T-helper 22 cell (primary cell): Measurements from ENCODE around the gene NCSTN.

ENCODE experiments used
- DNase-seq: peaks from one replicate; pipeline ENCODE4 v3.0.0-alpha.2; 2020; ENCODE audit warnings: low read depth

NCSTN gene

DNA sequence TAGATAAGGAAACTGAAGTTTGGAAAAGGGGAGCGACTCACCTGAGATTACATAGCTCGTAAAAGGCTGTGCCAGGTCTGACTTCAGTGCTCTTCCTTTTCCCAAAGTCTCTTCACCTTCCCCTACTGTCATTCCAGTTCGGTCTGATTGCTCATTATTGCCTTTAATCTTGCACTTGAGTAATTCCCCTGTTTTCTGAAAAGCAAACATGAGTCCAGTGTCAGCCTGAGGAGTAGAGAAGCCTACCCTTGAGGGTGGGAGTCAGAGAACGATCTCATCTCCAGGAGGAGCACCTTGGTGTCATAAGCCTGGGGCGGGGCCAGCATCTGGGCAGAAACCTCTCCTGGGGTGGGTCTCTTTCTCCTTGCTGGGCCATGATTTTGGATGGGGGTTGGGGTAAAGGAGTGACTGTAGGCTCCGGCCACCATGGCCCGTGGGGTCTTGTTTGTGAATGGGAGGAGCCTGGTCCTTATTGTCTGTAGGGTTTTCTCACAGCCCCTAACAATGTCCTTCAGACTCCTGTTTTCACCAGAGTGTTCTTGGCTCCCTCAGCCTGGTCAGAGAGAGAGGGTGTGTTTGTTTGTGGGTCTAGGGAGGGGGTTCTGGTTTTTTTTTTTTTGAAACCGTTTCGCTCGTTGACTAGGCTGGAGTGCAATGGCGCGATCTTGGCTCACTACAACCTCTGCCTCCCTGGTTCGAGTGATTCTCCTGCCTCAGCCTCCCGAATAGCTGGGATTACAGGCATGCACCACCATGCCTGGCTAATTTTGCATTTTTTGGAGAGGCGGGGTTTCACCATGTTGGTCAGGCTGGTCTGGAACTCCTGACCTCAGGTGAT, 63.2 kb downstream of the NCSTN start:
- no peak for DNase-seq

DNA sequence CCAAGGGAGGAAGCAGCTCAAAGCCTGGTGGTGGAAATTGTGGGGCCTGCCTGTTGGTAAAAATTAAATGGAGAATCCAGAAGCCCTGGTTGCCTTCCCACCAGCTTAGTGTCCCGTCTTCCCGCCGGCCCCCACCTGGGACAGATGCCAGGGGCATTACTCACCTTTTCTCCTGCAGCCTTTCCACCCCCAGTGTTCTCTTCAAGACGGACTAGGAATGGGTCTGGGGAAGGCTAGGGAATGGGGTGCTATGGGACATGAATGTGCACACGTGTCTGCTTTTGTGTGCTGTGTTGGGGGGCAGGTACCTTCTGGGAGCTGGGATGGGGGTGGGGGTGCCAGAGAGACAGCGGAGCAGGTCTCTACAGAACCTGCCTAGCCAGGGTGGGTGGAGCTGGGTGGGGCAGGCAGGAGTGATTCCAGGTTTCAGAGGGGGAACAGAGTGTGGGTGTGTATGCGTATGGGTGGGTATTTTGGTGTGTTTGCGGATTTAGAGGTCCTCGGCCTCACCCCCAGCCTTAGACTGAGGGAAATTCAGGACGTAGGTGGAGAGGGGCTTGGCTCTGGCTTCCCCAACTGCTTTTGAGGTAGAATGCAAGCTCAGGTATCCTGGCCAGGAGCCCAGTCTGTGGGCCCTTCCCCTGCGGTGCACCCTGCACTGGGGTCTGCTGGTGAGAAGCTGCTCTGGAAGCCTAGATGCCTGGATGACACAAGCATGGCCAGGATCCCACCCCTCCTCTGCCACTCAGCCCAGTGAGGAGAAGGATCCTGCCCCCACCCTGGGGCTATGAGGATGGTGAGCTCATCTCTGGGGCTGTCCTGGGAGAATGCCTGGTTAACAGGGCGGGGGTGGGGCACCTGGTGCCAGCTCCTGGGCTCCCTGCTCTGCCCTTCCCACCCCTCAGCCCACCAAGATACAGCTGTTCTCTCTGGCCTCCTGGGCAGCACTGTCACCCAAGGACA, 64.9 kb downstream of the NCSTN start:
- DNase-seq: no peak
